Suppressor macrophage treated with lipopolysaccharide for 1 hour (primary cell): ENCODE measurements around the gene CABP2.
A peak's percentile ranks its signal among the peaks of the same experiment; 100 is the strongest.

ENCODE experiments used
- DNase-seq, 3 donors: peaks; one replicate each; pipeline ENCODE4 v3.0.0-alpha.2; 2020 to 2022

The CABP2 gene

DNA sequence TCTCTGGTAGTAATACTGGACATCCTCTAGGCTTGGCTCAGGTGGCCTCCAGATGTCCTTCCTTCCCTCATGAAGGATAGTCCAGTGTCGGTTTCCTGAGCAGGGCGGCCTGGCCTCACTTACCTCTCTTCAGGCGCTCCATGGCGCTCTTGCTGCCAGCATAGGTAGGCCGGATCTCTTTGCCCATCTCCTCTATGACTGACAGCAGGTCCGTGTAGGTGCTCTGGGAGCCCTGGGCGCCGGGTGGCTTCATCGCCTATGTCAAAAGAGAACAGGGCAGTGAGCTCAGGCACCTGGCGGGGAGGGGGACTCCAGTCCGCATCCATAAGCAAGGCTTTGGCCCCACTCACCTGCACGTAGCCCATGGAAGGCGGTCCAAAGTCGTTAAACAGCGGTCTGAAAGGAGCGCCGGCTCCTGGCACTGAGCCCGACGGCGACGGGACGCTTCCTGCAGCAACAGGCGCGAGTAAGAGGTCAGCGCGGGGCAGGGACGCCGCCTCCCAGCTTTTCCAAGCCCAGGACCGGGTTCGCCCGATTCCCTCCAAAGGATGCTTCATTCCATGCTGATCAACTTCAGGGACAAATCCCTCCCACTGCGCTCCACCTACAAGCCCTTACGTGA, 15.9 kb downstream of the CABP2 start:
- DNase-seq: no peak

- no peak for DNase-seq
Measured at GRCh38 chr11:67506426-67507051, 16.7 kb downstream of the CABP2 start.

- DNase-seq: peak; percentile 98 to 99 (median 99)
Measured at GRCh38 chr11:67505605-67506396, 17.4 kb downstream of the CABP2 start.

GRCh38 chr11:67504950-67505581, 18.2 kb downstream of the CABP2 start, which contains the start of gene PITPNM1:
Gene PITPNM1 (minus strand): TSS chr11:67505363. CDS start chr11:67504180, 1,183 bp downstream.
- DNase-seq: peak; percentile 73 to 92 (median 80)

- peak in 2 of 3 donors; percentile 25 to 53 for DNase-seq
Measured at GRCh38 chr11:67504005-67504949, 19.0 kb downstream of the CABP2 start.

DNA sequence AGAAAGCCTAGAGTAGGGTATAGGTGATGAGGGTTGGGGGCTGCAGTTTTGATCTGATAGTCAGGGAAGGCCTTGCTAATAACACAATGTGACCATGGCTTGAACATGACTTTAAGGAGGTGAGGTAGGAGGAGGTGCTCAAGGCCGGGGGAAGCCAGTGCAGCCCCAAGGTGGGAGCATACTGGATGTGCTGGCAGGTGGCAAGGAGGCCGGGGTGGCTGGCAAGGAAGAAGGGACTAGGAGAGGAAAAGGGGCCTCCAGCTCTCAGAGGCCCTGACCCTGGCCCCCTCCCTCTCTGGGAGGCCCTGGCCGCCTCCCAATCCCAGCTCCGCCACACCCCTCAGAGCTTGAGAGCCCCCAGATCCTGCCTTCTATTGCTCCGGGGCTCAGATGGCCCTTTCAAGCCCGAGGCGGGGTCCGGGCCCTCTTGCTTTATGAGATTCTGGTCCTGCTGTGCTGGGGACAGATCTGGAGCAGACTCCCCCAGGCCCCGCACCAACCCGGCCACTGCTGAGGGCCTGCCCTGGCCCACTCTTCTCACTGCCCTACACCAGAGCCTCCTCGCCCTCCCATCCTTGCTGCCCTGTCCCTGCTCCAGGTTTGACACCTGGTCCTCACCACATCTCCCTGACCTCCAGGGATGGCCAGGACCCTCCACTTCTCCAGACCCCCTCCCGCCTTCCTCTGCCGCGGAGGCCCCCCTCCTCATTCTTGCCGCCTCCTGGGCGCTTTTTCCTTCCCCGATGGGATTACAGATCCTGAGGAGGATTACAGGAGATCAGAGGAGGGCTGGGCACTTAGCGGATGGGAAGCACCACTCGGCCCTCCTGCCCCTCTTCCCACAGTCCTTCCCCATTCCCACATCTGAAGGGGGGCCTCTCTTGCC, 19.9 kb downstream of the CABP2 start:
- no peak for DNase-seq

- DNase-seq: no peak
Measured at GRCh38 chr11:67502328-67502979, 20.8 kb downstream of the CABP2 start.

- DNase-seq: no peak
Measured at GRCh38 chr11:67501854-67502253, 21.4 kb downstream of the CABP2 start.

DNA sequence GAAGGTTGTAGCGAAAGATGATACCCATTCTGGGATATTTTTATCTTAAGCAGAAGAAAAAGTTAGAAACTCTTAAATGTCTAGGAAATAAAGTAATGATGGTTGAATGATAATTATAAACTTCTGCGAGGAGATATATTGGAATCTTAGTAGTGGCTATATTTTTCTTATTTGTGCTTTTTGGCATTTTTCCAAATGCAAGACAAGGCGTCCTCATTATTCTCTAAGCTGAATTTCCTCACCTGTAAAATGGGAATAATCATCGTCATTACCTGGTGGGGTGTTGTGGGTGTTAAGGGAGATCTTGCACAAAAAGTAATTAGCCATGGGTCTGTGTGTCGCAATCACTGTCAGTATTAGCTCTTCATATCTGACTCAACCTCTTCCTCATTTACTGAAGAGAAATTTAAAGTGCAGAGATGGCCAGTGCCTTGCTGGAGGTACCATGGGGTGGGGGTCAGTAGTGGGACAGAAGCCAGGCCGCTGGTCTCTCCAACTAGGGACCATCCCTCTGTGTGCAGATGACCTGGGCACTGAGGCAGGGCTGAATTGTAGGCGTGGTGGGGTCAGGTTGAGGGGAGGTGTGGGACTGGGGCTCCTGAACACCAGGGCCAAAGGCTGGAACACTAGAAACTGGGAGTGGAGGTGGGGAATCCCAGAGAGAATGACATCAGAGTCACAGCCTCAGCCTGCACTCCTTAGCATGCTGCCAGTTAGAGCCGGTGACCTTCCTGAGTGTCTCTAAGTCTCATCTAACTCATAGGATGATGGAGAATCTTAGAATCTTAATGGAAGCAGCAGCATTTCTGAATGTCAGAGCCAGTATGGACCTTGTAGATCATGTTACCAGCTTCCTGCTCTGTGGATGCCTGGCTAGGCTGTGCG, 22.2 kb downstream of the CABP2 start:
- peak; percentile 75 to 77 (median 75) for DNase-seq

DNA sequence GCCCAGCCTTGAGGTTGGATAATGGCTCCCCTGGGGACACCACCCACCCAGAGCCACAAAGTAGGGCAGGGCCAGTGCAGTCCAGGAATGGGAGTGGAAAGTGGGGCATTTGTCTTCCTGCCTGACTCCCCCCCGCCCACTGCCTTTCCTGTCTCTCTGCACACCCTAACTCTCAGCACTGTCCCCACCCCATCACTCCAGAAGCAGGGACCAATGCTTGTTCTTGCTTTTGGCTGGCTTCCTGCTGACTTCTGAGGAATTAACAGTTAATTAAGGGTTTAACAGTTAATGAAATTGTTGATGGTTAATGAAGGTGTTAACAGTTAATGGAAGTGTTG, 22.8 kb downstream of the CABP2 start:
- no peak for DNase-seq

DNA sequence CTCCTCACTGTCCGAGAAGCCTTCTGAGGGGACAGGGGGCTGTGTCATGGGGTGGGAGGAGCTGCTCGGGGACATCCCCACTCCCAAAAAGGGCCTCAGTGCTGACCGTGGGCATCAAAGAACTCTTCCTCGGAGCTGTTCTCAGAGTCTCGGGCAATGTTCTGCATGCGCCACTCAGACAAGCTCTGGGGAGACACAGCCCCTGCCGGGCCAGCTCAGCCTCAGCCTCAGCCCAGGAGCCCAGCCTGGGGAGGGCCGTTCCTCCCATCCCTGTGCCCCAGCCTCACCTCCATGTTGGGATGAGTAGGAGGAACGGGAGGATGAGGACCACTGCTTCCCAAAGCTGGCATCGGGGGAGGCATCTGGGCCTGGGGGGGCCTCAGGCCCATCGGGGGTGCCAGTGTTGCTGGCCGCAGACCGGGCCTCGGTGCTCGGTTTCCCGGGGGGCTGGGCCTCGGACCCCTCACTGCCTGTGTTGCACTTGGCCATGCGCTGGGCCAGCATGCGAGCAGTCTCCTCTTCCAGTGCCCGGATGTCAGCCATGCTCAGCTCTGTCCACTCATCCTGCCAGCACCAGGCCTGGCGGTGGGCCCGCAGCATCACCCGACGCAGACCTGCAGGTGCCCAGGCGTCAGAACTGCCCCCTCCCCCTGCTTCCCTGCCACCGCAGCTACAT, 23.3 kb downstream of the CABP2 start:
- no peak for DNase-seq

- no peak for DNase-seq
Measured at GRCh38 chr11:67498544-67498972, 24.7 kb downstream of the CABP2 start.

DNA sequence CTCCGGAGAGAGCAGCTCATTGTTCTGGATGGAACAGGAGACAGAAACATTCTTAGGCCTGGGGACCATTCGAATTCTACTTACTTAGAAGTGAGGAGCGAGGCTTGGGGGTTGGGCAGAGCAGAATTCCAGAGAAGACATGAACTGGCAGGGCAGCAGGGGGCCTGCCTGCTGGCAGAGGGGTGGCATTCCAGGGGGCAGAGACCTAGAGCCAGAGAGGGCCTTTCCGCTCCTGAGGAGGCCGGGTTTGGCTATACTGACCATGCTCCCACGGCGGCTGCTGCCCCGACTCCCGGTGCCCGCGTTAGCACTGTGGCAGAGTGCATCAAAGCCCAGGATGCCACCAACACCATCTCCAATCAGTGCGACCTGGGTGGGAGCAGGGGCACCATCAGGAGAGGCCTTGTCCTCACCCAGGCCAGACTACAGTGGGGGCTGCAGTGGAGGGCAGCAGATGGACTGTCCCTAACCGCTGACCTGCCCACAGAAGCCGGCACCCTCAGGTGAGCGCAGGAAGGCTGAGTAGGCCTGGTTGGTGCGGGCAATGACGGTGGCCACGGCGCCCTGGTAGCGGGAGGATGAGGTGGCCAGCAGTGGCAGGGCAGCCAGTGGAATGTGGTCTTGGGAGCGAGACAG, 25.5 kb downstream of the CABP2 start:
- no peak for DNase-seq

DNA sequence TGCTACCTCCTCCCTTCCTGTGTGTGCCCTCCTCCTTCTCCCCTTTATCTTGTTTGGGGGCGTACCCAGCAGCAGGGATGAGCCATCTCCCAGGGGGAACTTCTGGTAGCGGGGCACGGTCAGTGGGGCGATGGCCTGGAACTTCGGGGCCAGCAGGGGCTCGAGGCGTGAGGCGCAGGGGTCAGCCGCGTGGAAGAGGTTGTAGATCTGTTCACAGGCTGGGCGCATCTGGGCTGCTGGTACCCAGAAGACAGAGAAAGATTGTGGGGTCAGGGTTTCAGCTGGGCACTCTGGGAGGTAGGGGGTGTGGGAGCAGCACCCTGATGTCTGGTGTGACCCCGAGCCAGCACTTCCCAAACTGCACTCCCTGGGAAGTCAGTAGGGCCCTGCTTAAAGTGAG, 27.1 kb downstream of the CABP2 start:
- DNase-seq: no peak

DNA sequence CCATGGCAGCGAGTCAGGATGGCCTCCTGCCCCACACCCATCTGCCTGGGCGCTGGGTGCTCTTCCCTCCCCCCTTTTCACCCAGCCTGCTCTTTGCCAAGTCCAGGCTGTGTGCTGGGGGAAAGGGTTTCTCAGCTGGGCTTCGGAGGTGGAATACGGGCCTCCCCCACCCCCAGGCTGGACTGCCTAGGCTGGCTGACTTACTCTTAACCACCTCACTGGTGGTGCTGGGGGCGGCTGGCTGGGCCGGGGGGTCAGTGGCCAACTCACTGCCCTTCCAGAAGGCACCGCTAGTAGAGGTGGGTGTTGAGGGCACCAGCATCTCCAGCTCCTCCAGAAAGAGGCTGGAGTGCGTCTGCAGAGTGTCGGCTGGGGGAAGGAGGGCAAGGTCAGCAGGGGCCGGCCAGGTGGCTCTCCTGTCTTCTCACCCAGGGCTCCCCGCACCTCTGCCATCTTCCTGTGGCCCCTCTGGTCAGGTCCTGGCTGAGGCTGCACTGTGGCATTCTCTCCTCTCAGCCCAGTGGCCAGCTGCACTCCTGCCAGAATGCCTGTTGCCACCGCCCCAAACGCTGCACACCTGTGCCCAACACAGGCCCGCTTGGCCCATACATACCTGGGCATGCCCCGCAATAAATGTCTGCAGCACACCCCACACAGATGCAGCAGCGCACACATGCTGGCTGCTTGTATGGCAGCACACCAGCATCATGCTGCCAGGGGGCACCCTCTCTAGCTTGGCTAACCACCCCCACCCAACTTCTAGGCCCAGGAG, 27.8 kb downstream of the CABP2 start:
- DNase-seq: no peak

DNA sequence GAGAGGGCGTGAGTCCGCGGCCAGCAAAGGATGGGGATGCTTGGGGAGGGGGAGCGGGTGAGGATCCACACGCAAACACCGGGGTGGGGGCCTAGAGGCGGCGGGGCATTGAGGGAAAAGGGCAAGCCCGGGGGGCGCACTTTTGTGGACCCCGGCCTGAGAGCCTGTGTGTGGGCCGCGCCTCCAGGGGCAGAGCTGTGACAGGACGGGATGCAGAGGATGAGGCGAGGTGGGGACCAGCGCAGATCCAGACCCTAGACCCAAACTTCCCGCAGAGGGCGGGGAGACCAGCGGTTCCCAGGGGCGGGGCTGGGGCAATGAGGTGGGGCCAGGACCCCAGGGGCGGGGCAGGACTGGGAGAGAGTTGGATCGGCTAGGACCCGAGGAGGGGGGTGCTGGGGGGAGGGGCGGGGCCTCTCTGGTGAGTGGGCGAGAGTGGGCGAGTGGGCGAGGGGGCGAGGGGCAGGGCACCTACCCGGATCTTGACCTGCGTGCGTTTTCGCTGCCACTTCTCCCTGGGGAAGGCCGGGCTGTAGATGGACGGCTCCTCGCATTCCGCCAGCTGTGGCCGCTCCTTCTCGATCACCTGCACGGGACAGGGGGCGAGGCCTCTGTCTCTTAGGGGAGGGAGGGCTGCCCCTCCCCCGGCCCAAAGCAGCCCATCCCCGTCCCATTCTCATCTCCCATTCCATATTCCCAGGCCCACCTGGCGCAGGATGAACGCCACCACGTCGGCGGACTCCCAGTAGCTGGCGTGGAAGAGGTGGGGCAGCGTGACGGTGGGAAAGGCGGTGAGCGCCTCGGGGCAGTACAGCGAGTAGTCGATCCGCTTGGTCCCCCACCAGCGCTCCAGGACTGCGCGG, 28.6 kb downstream of the CABP2 start:
- no peak for DNase-seq
